HUES6 (cell line): ENCODE measurements around the gene ETS1.

Source experiments
- H3K27ac ChIP-seq: 2 replicates; pipeline ENCODE4 v1.7.0; 2013; ENCODE audit warnings: low read depth, mild to moderate bottlenecking, low read length, inconsistent platforms
- H3K27me3 ChIP-seq: 2 replicates; pipeline ENCODE4 v1.6.1; 2013; ENCODE audit warnings: low read length; ENCODE audit not compliant: control insufficient read depth, insufficient read depth
- H3K36me3 ChIP-seq: 2 replicates; pipeline ENCODE4 v1.6.1; 2013; ENCODE audit warnings: low read length; ENCODE audit not compliant: control insufficient read depth, insufficient read depth
- H3K4me1 ChIP-seq: 2 replicates; pipeline ENCODE4 v1.6.1; 2013; ENCODE audit warnings: low read length; ENCODE audit not compliant: control insufficient read depth, insufficient read depth
- H3K4me3 ChIP-seq: 2 replicates; pipeline ENCODE4 v1.5.1; 2013; ENCODE audit warnings: low read depth, low read length
- H3K9ac ChIP-seq: one replicate; pipeline ENCODE4 v1.6.1; 2013; ENCODE audit warnings: mild to moderate bottlenecking, low read length
- H3K9me3 ChIP-seq: 2 replicates; pipeline ENCODE4 v1.6.1; 2013; ENCODE audit warnings: low read depth, low read length; ENCODE audit not compliant: control insufficient read depth, insufficient read depth

The ETS1 gene

GRCh38 chr11:128467041-128467440 lies 120.3 kb downstream of the ETS1 start:
- Histone ChIP-seq H3K9me3 (no peaks in the 10 kb centered on the region), H3K9ac (no peak overlapping the region), H3K27ac (no peak overlapping the region), H3K4me1 (peaks cover 11% of the 10 kb centered on the region; the same call in 1 of the 2 replicates), H3K36me3 (peaks cover 18% of the 10 kb centered on the region; the same call in 1 of the 2 replicates), H3K4me3 (no peak overlapping the region), H3K27me3 (no peaks in the 10 kb centered on the region)

GRCh38 chr11:128465946-128466705 lies 121.2 kb downstream of the ETS1 start:
- no peak overlapping the region for H3K9ac ChIP-seq
- H3K36me3 ChIP-seq = peaks cover 23% of the 10 kb centered on the region; the same call in 1 of the 2 replicates
- H3K4me1 ChIP-seq = peaks cover 11% of the 10 kb centered on the region; the same call in 1 of the 2 replicates
- no peak overlapping the region for H3K4me3 ChIP-seq
- H3K27me3 ChIP-seq = no peaks in the 10 kb centered on the region
- H3K27ac ChIP-seq = no peak overlapping the region
- no peaks in the 10 kb centered on the region for H3K9me3 ChIP-seq

GRCh38 chr11:128465531-128465930 lies 121.8 kb downstream of the ETS1 start:
- Histone ChIP-seq H3K27me3 (no peaks in the 10 kb centered on the region), H3K9ac (no peak overlapping the region), H3K36me3 (peaks cover 27% of the 10 kb centered on the region; the same call in 1 of the 2 replicates), H3K4me1 (peaks cover 11% of the 10 kb centered on the region; the same call in 1 of the 2 replicates), H3K27ac (no peak overlapping the region), H3K9me3 (no peaks in the 10 kb centered on the region), H3K4me3 (no peak overlapping the region)

- no peak overlapping the region for H3K4me3 ChIP-seq
- no peaks in the 10 kb centered on the region for H3K9me3 ChIP-seq
- H3K9ac ChIP-seq = no peak overlapping the region
- H3K27ac ChIP-seq = no peak overlapping the region
- peaks cover 28% of the 10 kb centered on the region; the same call in 1 of the 2 replicates for H3K36me3 ChIP-seq
- no peaks in the 10 kb centered on the region for H3K27me3 ChIP-seq
- H3K4me1 ChIP-seq = peaks cover 11% of the 10 kb centered on the region; the same call in 1 of the 2 replicates
Observed at GRCh38 chr11:128464878-128465450, 122.4 kb downstream of the ETS1 start.

GRCh38 chr11:128463979-128464378 lies 123.4 kb downstream of the ETS1 start:
- H3K9me3 ChIP-seq = no peaks in the 10 kb centered on the region
- peaks cover 11% of the 10 kb centered on the region; the same call in 1 of the 2 replicates for H3K4me1 ChIP-seq
- no peaks in the 10 kb centered on the region for H3K27me3 ChIP-seq
- no peak overlapping the region for H3K9ac ChIP-seq
- no peak overlapping the region for H3K27ac ChIP-seq
- H3K36me3 ChIP-seq = peaks cover 30% of the 10 kb centered on the region; the same call in 1 of the 2 replicates
- H3K4me3 ChIP-seq = no peak overlapping the region

- peaks cover 32% of the 10 kb centered on the region; the same call in 1 of the 2 replicates for H3K36me3 ChIP-seq
- no peak overlapping the region for H3K27ac ChIP-seq
- no peak overlapping the region for H3K4me3 ChIP-seq
- H3K9ac ChIP-seq = peak overlapping the region; percentile 33
- peaks cover 11% of the 10 kb centered on the region; the same call in 1 of the 2 replicates for H3K4me1 ChIP-seq
- H3K27me3 ChIP-seq = no peaks in the 10 kb centered on the region
- H3K9me3 ChIP-seq = no peaks in the 10 kb centered on the region
Observed at GRCh38 chr11:128463371-128463829, 124.0 kb downstream of the ETS1 start.

- Histone ChIP-seq H3K9ac (peak overlapping the region; percentile 33), H3K9me3 (no peaks in the 10 kb centered on the region), H3K4me3 (no peak overlapping the region), H3K27ac (no peak overlapping the region), H3K36me3 (peaks cover 37% of the 10 kb centered on the region), H3K27me3 (no peaks in the 10 kb centered on the region), H3K4me1 (peaks cover 11% of the 10 kb centered on the region; the same call in 1 of the 2 replicates)
Observed at GRCh38 chr11:128462922-128463321, 124.4 kb downstream of the ETS1 start.

- no peak overlapping the region for H3K4me3 ChIP-seq
- H3K9me3 ChIP-seq = no peaks in the 10 kb centered on the region
- H3K27me3 ChIP-seq = no peaks in the 10 kb centered on the region
- H3K4me1 ChIP-seq = peaks cover 11% of the 10 kb centered on the region; the same call in 1 of the 2 replicates
- no peak overlapping the region for H3K27ac ChIP-seq
- no peak overlapping the region for H3K9ac ChIP-seq
- peaks cover 40% of the 10 kb centered on the region for H3K36me3 ChIP-seq
Observed at GRCh38 chr11:128462189-128462588, 125.2 kb downstream of the ETS1 start.

GRCh38 chr11:128458321-128458720 lies 129.0 kb downstream of the ETS1 start:
- H3K9me3 ChIP-seq = no peaks in the 10 kb centered on the region
- H3K4me3 ChIP-seq = no peak overlapping the region
- H3K27me3 ChIP-seq = no peaks in the 10 kb centered on the region
- H3K4me1 ChIP-seq = peaks cover 6% of the 10 kb centered on the region; the same call in 1 of the 2 replicates
- H3K36me3 ChIP-seq = peaks cover 37% of the 10 kb centered on the region
- no peak overlapping the region for H3K27ac ChIP-seq
- H3K9ac ChIP-seq = no peak overlapping the region

GRCh38 chr11:128457874-128458273 lies 129.5 kb downstream of the ETS1 start:
- Histone ChIP-seq H3K4me1 (peaks cover 2% of the 10 kb centered on the region; the same call in 1 of the 2 replicates), H3K36me3 (peaks cover 33% of the 10 kb centered on the region), H3K27ac (no peak overlapping the region), H3K4me3 (no peak overlapping the region), H3K27me3 (no peaks in the 10 kb centered on the region), H3K9ac (no peak overlapping the region), H3K9me3 (no peaks in the 10 kb centered on the region)
